Esophagus muscularis mucosa (tissue), 4 donors: ENCODE measurements around the gene USPL1. TPM values are rescaled to one million over a fixed set of nuclear protein-coding genes. Genes with fewer than 3 reads are reported as not detected.

Experiments used
- DNase-seq: peaks from one replicate; pipeline ENCODE4 v3.0.0-alpha.2; 2017; ENCODE audit errors: extremely low spot score
- H3K27ac ChIP-seq, 4 donors: fragments of 200-600 bp; sonication (generic); replicated peaks in 1 of 4; 1 replicate in 3 of 4; 2 replicates in 1 of 4; pipeline ENCODE4 v1.5.1; 2016 to 2019; ENCODE audit warnings: mild to moderate bottlenecking in 1 of 4
- H3K27me3 ChIP-seq, 4 donors: fragments of 200-600 bp; sonication (generic); one replicate each; pipeline versions ENCODE4 v1.5.1 to v1.6.0; 2016 to 2019
- H3K36me3 ChIP-seq, 4 donors: fragments of 200-600 bp; sonication (generic); one replicate each; pipeline ENCODE4 v1.5.1; 2016 to 2019
- H3K4me1 ChIP-seq, 4 donors: fragments of 200-600 bp; sonication (generic); one replicate each; pipeline ENCODE4 v1.5.1; 2016 to 2019
- H3K4me3 ChIP-seq, 4 donors: fragments of 200-600 bp; sonication (generic); 1 replicate in 2 of 4; 2 replicates in 2 of 4; pipeline ENCODE4 v1.5.1; 2016 to 2019; ENCODE audit warnings: mild to moderate bottlenecking in 4 of 4, moderate library complexity in 1 of 4
- H3K9me3 ChIP-seq, 4 donors: fragments of 200-600 bp; sonication (generic); 1 replicate in 3 of 4; 2 replicates in 1 of 4; pipeline ENCODE4 v1.5.1; 2016 to 2019
- CTCF ChIP-seq, 3 experiments: fragments of 200-600 bp in 2 of 3; fragments of 450-650 bp in 1 of 3; sonication (generic) in 2 of 3; IDR thresholded peaks; one replicate each; pipeline ENCODE4 v1.5.1; 2017 to 2019; ENCODE audit warnings: antibody characterized with exemption in 3 of 3, mild to moderate bottlenecking in 2 of 3, moderate library complexity in 1 of 3
- EP300 ChIP-seq: sonication (generic); formaldehyde crosslinking; IDR thresholded peaks from one replicate; pipeline ENCODE4 v1.6.1; 2017; ENCODE audit warnings: antibody characterized with exemption
- POLR2A ChIP-seq: fragments of 450-650 bp; IDR thresholded peaks from one replicate; pipeline ENCODE4 v1.6.1; 2017; ENCODE audit warnings: antibody characterized with exemption, moderate library complexity, mild to moderate bottlenecking, low read depth
- POLR2AphosphoS5 ChIP-seq, 2 donors: sonication (generic); formaldehyde crosslinking; IDR thresholded peaks; one replicate each; pipeline ENCODE4 v1.6.1; 2017; ENCODE audit warnings: antibody characterized with exemption in 2 of 2
- WGBS: methylation state at CpG from one replicate; pipeline ENCODE4 v1.1.5; 2018; 5-methylcytosine and 5-hydroxymethylcytosine counted together
- intact Hi-C: fragments of 100-400 bp; cut with DNase I; formaldehyde crosslinking; loops from one replicate; pipeline ENCODE4 v1.15.1; 2023
- total RNA-seq, 4 donors: library from RNA; depleted of rRNA; stranded (reverse); fragments of >200 nt; gene quantifications; one replicate each; pipeline versions ENCODE4 v1.1.0 to v1.2.1, GENCODE V29; 2016

The USPL1 gene
- total RNA-seq, 4 donors from 2014 or later: 13.2 to 21.6 (median 19.4) TPM

DNA sequence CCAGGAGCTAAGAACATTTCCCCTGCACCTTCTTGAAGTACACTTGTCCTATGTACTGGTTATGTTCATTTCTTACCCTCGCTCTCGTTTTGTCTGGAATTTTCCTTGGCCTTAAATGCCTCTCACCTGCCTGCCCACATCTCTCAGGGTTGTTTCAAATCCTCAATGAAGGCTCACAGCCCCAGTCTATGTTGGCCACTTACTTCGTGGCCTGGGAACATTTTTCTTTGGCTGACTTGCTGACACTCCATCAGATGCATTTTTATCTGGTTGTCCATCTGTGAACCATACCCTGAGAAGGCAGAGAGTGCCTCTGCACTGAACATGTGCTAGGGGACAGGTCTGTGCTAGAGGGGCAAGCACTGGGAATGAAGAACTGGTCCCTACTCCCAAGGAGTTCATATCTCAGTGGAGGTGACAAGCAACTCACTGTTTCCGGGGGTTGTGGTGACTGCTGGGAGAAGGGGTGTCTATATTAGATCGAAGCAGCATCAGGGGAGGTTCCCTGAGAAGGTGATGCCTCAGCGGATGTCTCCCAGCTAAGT, 53.6 kb downstream of the USPL1 start:
- no peak overlapping the region for H3K4me3 ChIP-seq
- H3K27me3 ChIP-seq: no peaks in the 10 kb centered on the region
- no peaks in the 10 kb centered on the region for H3K9me3 ChIP-seq
- intact Hi-C loops: loop anchor here (5.0 to 10.0 kb wide), 2 partner anchors 49 to 207 kb away; partner anchors contain the start of gene HMGB1
- H3K36me3 ChIP-seq: no peaks in the 10 kb centered on the region
- H3K27ac ChIP-seq: no peak overlapping the region
- 91% methylated on average over 6 of the region's 6 CpGs for WGBS
- no peak for TF ChIP-seq EP300
- TF ChIP-seq CTCF (IDR thresholded peaks at IDR 0.05): no peak
- no peak for TF ChIP-seq POLR2AphosphoS5 (IDR thresholded peaks at IDR 0.05)
- TF ChIP-seq POLR2A: no peak
- H3K4me1 ChIP-seq: peaks cover 0 to 14% (median 11%) of the 10 kb centered on the region in 4 donors
- no peak for DNase-seq

DNA sequence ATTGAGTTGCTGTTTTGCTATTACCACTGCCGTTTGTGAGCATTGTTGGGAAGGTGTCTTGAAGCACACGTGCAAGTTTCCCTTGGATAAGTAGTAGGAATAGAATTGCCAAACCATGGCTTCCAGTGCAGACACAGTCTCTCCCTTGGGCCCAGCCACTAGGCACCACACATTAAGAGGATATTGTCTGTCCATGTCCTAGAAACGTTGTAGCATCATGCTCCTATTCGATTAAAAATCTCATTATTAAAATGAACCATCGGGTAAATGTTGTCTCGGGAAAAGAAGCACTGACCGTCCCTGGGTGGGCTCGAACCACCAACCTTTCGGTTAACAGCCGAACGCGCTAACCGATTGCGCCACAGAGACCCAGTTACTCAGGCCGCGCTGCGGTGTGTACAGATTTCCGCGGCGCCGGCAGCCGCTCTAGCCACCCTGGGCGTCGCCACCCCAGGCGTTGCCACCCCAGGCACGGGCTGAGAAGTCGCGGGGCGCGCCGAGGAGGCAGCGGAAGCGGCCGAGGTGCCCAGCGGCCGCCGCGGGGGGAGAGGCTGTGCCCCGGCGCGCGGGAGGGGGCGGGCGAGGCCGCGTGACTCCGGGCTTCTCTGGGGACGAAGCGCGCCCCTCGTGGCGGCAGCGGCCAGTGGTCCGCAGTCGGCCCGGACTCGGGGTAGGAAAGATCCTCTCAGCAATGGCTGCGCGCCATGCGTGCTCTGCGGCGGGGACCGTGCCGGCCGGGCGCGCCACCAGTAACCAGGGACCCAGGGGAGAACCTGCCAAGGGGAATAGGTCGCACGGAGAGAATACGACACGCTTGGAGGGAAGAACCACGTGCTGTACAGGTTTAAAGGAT, 56.2 kb downstream of the USPL1 start:
- no peaks in the 10 kb centered on the region for H3K9me3 ChIP-seq
- no peak for TF ChIP-seq EP300
- peak; percentile 65 to 84 (median 72) for TF ChIP-seq CTCF (IDR thresholded peaks at IDR 0.05)
- TF ChIP-seq POLR2AphosphoS5 (IDR thresholded peaks at IDR 0.05): peak; percentile 50 to 70
- no peak for TF ChIP-seq POLR2A
- 2% methylated on average over 27 of the region's 72 CpGs for WGBS
- intact Hi-C loops: loop anchor here (5.0 to 10.0 kb wide), 2 partner anchors 52 to 209 kb away; partner anchors contain the start of gene HMGB1
- no peaks in the 10 kb centered on the region for H3K36me3 ChIP-seq
- DNase-seq: peak; percentile 96
- H3K4me3 ChIP-seq: peak overlapping the region; percentile 56 to 64 (median 62)
- peak overlapping the region; percentile 83 to 87 (median 84) for H3K27ac ChIP-seq
- no peaks in the 10 kb centered on the region for H3K27me3 ChIP-seq
- peaks cover 0 to 14% (median 11%) of the 10 kb centered on the region in 4 donors for H3K4me1 ChIP-seq

DNA sequence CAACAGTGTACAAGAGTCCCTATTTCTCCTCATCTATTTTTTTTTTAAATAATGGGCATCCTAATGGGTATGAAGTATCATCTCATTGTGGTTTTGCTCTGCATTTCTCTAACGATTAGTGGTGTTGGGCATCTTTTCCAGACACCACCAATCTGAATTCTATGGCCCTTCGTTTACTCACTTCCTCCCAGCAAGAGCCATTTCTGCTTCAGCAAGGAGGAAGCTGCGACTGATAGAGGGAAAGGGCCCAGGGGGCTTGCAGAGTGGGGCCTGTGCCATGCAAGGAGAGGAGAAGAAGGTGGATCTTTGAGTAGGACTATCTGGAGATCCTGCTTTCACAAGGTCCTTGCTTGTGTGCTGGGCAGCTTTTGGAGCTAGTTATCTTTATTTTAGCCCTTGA, 58.0 kb downstream of the USPL1 start:
- peak overlapping the region in 1 of 4 donors; percentile 18 for H3K27ac ChIP-seq
- no peaks in the 10 kb centered on the region for H3K9me3 ChIP-seq
- no peaks in the 10 kb centered on the region for H3K36me3 ChIP-seq
- TF ChIP-seq POLR2AphosphoS5 (IDR thresholded peaks at IDR 0.05): no peak
- TF ChIP-seq POLR2A: no peak
- TF ChIP-seq EP300: no peak
- TF ChIP-seq CTCF (IDR thresholded peaks at IDR 0.05): no peak
- WGBS: 56% methylated on average over 3 of the region's 3 CpGs
- intact Hi-C loops: loop anchor here (5.0 to 10.0 kb wide), 4 partner anchors 127 to 367 kb away; partner anchors contain the start of gene HMGB1
- no peaks in the 10 kb centered on the region for H3K27me3 ChIP-seq
- peaks cover 0 to 18% (median 11%) of the 10 kb centered on the region in 4 donors for H3K4me1 ChIP-seq
- no peak for DNase-seq
- no peak overlapping the region for H3K4me3 ChIP-seq

DNA sequence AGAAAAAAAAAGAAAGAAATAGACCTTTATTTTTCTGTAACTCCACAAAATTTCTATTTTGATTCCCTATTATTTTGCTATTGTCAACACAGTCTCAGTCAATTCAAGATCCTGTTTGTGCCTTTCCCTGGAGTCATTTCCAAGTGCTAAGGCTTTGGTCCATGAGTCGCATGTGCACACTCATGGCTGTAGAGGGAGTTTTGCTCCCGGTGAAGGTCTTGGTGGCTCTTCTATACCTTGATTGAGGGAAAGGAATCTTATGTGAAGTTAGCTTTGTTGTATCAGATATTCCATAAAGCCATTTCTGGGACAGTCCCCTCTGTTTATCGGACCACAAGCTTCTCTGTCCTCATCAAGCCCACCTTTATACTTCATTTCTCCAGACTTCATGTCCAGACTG, 59.0 kb downstream of the USPL1 start:
- peaks cover 0 to 20% (median 14%) of the 10 kb centered on the region in 4 donors for H3K4me1 ChIP-seq
- WGBS: 74% methylated on average over 3 of the region's 3 CpGs
- no peaks in the 10 kb centered on the region for H3K9me3 ChIP-seq
- DNase-seq: no peak
- TF ChIP-seq POLR2AphosphoS5 (IDR thresholded peaks at IDR 0.05): no peak
- TF ChIP-seq CTCF (IDR thresholded peaks at IDR 0.05): peak in 2 of 3 experiments; percentile 8 to 11
- H3K36me3 ChIP-seq: no peaks in the 10 kb centered on the region
- H3K4me3 ChIP-seq: no peak overlapping the region
- H3K27ac ChIP-seq: no peak overlapping the region
- intact Hi-C loops: loop anchor here (5.0 to 10.0 kb wide), 4 partner anchors 126 to 366 kb away; partner anchors contain the start of gene HMGB1
- H3K27me3 ChIP-seq: no peaks in the 10 kb centered on the region
